WTC11 (cell line): ENCODE measurements around the gene INPP5A. TPM values are rescaled to one million over a fixed set of nuclear protein-coding genes. Genes with fewer than 3 reads are reported as not detected.

ENCODE experiments used
- ATAC-seq: fragments of 200-7000 bp; cut with Tn5 transposase; 2 replicates; pipeline ENCODE4 v1.10.0; 2021; ENCODE audit warnings: mild to moderate bottlenecking, moderate library complexity
- CTCF ChIA-PET: fragments of 300-600 bp; sonication (Branson Sonifier 250); formaldehyde crosslinking; loops from one replicate; lab custom pipeline; 2021; ENCODE audit warnings: antibody characterized with exemption; lab: Charles Lee
- POLR2A ChIA-PET: fragments of 350-600 bp; sonication (Branson Sonifier 250); formaldehyde crosslinking; loops from one replicate; lab custom pipeline; 2021; ENCODE audit warnings: antibody characterized with exemption; lab: Charles Lee
- DNase-seq: peaks from one replicate; pipeline ENCODE4 v3.0.0; 2021; ENCODE audit warnings: low spot score
- H3K27ac Mint-ChIP-seq: 2 replicates; pipeline ENCODE4 v1.8.0; 2021; ENCODE audit warnings: mixed read lengths
- H3K27me3 Mint-ChIP-seq: 2 replicates; pipeline ENCODE4 v1.8.0; 2021; ENCODE audit warnings: low read depth, mild to moderate bottlenecking, moderate library complexity, mixed read lengths
- H3K36me3 Mint-ChIP-seq: 2 replicates; pipeline ENCODE4 v1.8.0; 2021; ENCODE audit warnings: mixed read lengths
- H3K4me1 Mint-ChIP-seq: 2 replicates; pipeline ENCODE4 v1.8.0; 2022; ENCODE audit warnings: mixed read lengths
- H3K4me3 Mint-ChIP-seq: 2 replicates; pipeline ENCODE4 v1.8.0; 2021; ENCODE audit warnings: mild to moderate bottlenecking, moderate library complexity, mixed read lengths
- H3K9me3 Mint-ChIP-seq: 2 replicates; pipeline ENCODE4 v1.8.0; 2021; ENCODE audit warnings: mixed read lengths
- AFF4 ChIP-seq: sonication (generic); formaldehyde crosslinking; IDR thresholded peaks from 2 replicates; pipeline ENCODE4 v1.8.1; 2023; ENCODE audit warnings: mild to moderate bottlenecking, missing genetic modification reagents, borderline replicate concordance
- ETV6 ChIP-seq: sonication (generic); formaldehyde crosslinking; IDR thresholded peaks from 2 replicates; pipeline ENCODE4 v1.8.1; 2022; ENCODE audit warnings: mild to moderate bottlenecking, missing genetic modification reagents
- FOXJ3 ChIP-seq: sonication (generic); formaldehyde crosslinking; IDR thresholded peaks from 2 replicates; pipeline ENCODE4 v1.9.0; 2021; ENCODE audit warnings: missing genetic modification reagents, mild to moderate bottlenecking, borderline replicate concordance
- FOXP1 ChIP-seq: sonication (generic); formaldehyde crosslinking; IDR thresholded peaks from 2 replicates; pipeline ENCODE4 v1.8.0; 2022; ENCODE audit warnings: missing genetic modification reagents, mild to moderate bottlenecking, moderate library complexity, borderline replicate concordance
- GABPB1 ChIP-seq: sonication (generic); formaldehyde crosslinking; IDR thresholded peaks from 2 replicates; pipeline ENCODE4 v1.8.1; 2023; ENCODE audit warnings: mild to moderate bottlenecking, missing genetic modification reagents
- GTF2I ChIP-seq: fragments of 250-450 bp; sonication (Bioruptor Pico); conservative IDR thresholded peaks from 2 replicates; pipeline ENCODE4 v1.4.0; 2021; ENCODE audit warnings: mild to moderate bottlenecking
- MXD4 ChIP-seq: fragments of 250-450 bp; sonication (Bioruptor Pico); IDR thresholded peaks from 2 replicates; pipeline ENCODE4 v1.8.0; 2021; ENCODE audit warnings: mild to moderate bottlenecking, moderate library complexity, borderline replicate concordance
- NR1H2 ChIP-seq: sonication (generic); formaldehyde crosslinking; IDR thresholded peaks from 2 replicates; pipeline ENCODE4 v1.9.0; 2021; ENCODE audit warnings: mild to moderate bottlenecking, moderate library complexity, missing genetic modification reagents
- PRDM15 ChIP-seq: sonication (generic); formaldehyde crosslinking; IDR thresholded peaks from 2 replicates; pipeline ENCODE4 v1.8.0; 2022; ENCODE audit warnings: missing genetic modification reagents
- SMAD4 ChIP-seq: sonication (generic); formaldehyde crosslinking; IDR thresholded peaks from 2 replicates; pipeline ENCODE4 v1.8.0; 2022; ENCODE audit warnings: mild to moderate bottlenecking, missing genetic modification reagents
- TP53 ChIP-seq: sonication (generic); formaldehyde crosslinking; IDR thresholded peaks from 2 replicates; pipeline ENCODE4 v1.8.1; 2023; ENCODE audit warnings: mild to moderate bottlenecking, missing genetic modification reagents
- ZBTB21 ChIP-seq: sonication (generic); formaldehyde crosslinking; IDR thresholded peaks from 2 replicates; pipeline ENCODE4 v1.8.1; 2023; ENCODE audit warnings: mild to moderate bottlenecking, missing genetic modification reagents, borderline replicate concordance
- ZNF263 ChIP-seq: sonication (generic); formaldehyde crosslinking; IDR thresholded peaks from 2 replicates; pipeline ENCODE4 v1.8.1; 2022; ENCODE audit warnings: low read depth, mild to moderate bottlenecking, moderate library complexity, missing genetic modification reagents
- total RNA-seq: library from RNA; stranded (reverse); gene quantifications from 3 replicates; pipeline ENCODE4 v1.2.3, GENCODE V29; 2021
- TF ChIP-seq, protein P1 (sequence below): sonication (generic); formaldehyde crosslinking; IDR thresholded peaks from 2 replicates; pipeline ENCODE4 v1.8.0; 2022; ENCODE audit warnings: mild to moderate bottlenecking, missing genetic modification reagents
- TF ChIP-seq, protein P2 (sequence below): sonication (generic); formaldehyde crosslinking; IDR thresholded peaks from 2 replicates; pipeline ENCODE4 v1.8.0; 2023; ENCODE audit warnings: mild to moderate bottlenecking, missing genetic modification reagents

INPP5A gene
- total RNA-seq, 1 experiment from 2014 or later: 22.1 TPM

GRCh38 chr10:132511121-132512051 lies 26.2 kb upstream of the INPP5A start:
- no peak overlapping the region for H3K27ac Mint-ChIP-seq
- H3K4me3 Mint-ChIP-seq: no peak overlapping the region
- TF ChIP-seq PRDM15 (CRISPR knock-in tag): no peak
- TF ChIP-seq FOXP1 (CRISPR knock-in tag): no peak
- no peak for TF ChIP-seq GTF2I
- peaks cover 6% of the 10 kb centered on the region for H3K9me3 Mint-ChIP-seq
- DNase-seq (peak; percentile 2), ATAC-seq (no peak)
- H3K36me3 Mint-ChIP-seq: no peaks in the 10 kb centered on the region
- H3K4me1 Mint-ChIP-seq: peaks cover 8% of the 10 kb centered on the region
- ChIA-PET POLR2A (no interaction called here), CTCF (no interaction called here)
- H3K27me3 Mint-ChIP-seq: no peaks in the 10 kb centered on the region; the same call in 1 of the 2 replicates

DNA sequence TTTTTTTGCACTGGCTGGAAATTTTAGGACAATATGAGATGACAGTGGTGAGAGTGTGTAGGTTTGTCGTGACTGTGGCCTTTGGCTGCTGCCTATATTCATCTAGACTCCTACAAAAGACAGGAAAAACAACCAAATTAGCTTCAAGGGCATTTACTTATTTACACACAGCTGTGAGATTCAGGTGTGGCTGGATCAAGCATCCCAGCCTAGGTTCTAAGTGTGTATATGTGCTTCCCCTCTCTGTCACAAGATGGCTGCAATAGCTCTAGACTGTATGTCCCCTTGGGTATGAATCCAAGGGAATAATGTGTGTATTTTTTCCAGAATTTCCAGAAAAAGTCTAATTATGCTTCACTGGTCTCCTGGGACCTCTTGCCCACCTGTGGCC lies 25.5 kb upstream of the INPP5A start:
- Mint-ChIP-seq H3K4me3 (no peak overlapping the region), H3K27me3 (no peaks in the 10 kb centered on the region; the same call in 1 of the 2 replicates)
- no peak for DNase-seq
- TF ChIP-seq MXD4 (CRISPR knock-in tag): no peak
- TF ChIP-seq FOXJ3 (CRISPR knock-in tag): no peak
- TF ChIP-seq, all 79 proteins: peak for 0
- no peak for ATAC-seq
- POLR2A ChIA-PET: no interaction called here
- no peak overlapping the region for H3K27ac Mint-ChIP-seq
- H3K36me3 Mint-ChIP-seq: no peaks in the 10 kb centered on the region
- peaks cover 13% of the 10 kb centered on the region for H3K4me1 Mint-ChIP-seq
- peaks cover 6% of the 10 kb centered on the region for H3K9me3 Mint-ChIP-seq
- CTCF ChIA-PET: no interaction called here

DNA sequence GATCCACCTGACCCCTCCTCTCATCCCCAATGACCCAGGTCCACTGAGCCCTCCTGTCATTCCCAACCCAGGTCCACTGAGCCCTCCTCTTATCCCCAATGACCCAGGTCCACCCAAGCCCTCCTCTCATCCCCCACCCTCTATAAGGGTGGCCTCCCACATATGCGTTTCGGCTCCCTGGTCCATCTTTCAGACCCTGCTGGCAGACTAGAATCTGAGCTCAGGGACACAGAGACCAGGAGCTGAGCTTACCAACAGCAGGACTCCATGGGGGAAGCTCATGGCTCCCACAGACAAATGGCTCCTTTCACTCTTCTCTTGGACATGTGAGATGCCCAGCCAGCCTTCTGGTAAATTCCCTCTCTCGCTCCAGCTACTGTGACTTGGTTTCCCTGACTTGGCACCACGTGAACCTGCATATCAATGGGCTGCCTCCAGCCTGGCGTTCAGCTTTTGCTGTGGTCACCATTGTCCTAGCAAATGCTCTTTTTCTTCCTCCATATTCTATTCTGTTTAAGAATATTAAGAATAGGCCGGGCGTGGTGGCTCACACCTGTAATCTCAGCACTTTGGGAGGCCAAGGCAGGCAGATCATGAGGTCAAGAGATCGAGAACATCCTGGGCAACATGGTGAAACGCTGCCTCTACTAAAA lies 24.8 kb upstream of the INPP5A start:
- DNase-seq: no peak
- no peaks in the 10 kb centered on the region for H3K36me3 Mint-ChIP-seq
- no peak overlapping the region for H3K27ac Mint-ChIP-seq
- ChIA-PET POLR2A (interaction anchor here (0.7 kb wide), 1 partner anchor 51 kb away, joined by 3 read pairs; no protein-coding TSS in a partner anchor), CTCF (interaction anchor here (1.4 kb wide), 1 partner anchor 53 kb away, joined by 3 read pairs; no protein-coding TSS in a partner anchor)
- no peaks in the 10 kb centered on the region; the same call in 1 of the 2 replicates for H3K27me3 Mint-ChIP-seq
- no peak for ATAC-seq
- TF ChIP-seq, protein P1, sequence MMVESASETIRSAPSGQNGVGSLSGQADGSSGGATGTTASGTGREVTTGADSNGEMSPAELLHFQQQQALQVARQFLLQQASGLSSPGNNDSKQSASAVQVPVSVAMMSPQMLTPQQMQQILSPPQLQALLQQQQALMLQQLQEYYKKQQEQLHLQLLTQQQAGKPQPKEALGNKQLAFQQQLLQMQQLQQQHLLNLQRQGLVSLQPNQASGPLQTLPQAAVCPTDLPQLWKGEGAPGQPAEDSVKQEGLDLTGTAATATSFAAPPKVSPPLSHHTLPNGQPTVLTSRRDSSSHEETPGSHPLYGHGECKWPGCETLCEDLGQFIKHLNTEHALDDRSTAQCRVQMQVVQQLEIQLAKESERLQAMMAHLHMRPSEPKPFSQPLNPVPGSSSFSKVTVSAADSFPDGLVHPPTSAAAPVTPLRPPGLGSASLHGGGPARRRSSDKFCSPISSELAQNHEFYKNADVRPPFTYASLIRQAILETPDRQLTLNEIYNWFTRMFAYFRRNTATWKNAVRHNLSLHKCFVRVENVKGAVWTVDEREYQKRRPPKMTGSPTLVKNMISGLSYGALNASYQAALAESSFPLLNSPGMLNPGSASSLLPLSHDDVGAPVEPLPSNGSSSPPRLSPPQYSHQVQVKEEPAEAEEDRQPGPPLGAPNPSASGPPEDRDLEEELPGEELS (CRISPR knock-in tag): no peak
- TF ChIP-seq FOXP1 (CRISPR knock-in tag) (no peak), ZBTB21 (no peak), ZNF263 (CRISPR knock-in tag) (no peak), ETV6 (CRISPR knock-in tag) (no peak), GABPB1 (CRISPR knock-in tag) (no peak), NR1H2 (CRISPR knock-in tag) (no peak), SMAD4 (CRISPR knock-in tag) (no peak), TP53 (no peak), AFF4 (CRISPR knock-in tag) (no peak)
- TF ChIP-seq, protein P2, sequence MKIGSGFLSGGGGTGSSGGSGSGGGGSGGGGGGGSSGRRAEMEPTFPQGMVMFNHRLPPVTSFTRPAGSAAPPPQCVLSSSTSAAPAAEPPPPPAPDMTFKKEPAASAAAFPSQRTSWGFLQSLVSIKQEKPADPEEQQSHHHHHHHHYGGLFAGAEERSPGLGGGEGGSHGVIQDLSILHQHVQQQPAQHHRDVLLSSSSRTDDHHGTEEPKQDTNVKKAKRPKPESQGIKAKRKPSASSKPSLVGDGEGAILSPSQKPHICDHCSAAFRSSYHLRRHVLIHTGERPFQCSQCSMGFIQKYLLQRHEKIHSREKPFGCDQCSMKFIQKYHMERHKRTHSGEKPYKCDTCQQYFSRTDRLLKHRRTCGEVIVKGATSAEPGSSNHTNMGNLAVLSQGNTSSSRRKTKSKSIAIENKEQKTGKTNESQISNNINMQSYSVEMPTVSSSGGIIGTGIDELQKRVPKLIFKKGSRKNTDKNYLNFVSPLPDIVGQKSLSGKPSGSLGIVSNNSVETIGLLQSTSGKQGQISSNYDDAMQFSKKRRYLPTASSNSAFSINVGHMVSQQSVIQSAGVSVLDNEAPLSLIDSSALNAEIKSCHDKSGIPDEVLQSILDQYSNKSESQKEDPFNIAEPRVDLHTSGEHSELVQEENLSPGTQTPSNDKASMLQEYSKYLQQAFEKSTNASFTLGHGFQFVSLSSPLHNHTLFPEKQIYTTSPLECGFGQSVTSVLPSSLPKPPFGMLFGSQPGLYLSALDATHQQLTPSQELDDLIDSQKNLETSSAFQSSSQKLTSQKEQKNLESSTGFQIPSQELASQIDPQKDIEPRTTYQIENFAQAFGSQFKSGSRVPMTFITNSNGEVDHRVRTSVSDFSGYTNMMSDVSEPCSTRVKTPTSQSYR (CRISPR knock-in tag): no peak
- H3K4me1 Mint-ChIP-seq: peaks cover 16% of the 10 kb centered on the region
- no peak overlapping the region for H3K4me3 Mint-ChIP-seq
- H3K9me3 Mint-ChIP-seq: peaks cover 6% of the 10 kb centered on the region
